ENCODE data around the gene RELN. TPM values are rescaled to one million over a fixed set of nuclear protein-coding genes. Genes with fewer than 3 reads are reported as not detected.

RELN gene
- total RNA-seq, 6 donors from 2014 or later: 1.1 to 3.6 (median 2.6) TPM; not detected in 1

GRCh38 chr7:103706805-103707204 is 282.7 kb downstream of the RELN start:
- ATAC-seq (ENCODE audit: low FRiP score in 2 of 2) (no peak), DNase-seq (no peak)
- Histone ChIP-seq H3K4me3 (no peak overlapping the region), H3K27me3 (no peaks in the 10 kb centered on the region), H3K36me3 (no peaks in the 10 kb centered on the region), H3K9me3 (no peaks in the 10 kb centered on the region), H3K27ac (no peak overlapping the region), H3K4me1 (no peaks in the 10 kb centered on the region)
- WGBS, 2 donors: 29 to 44% methylated on average over 1 of the region's 1 CpG
- no peak for TF ChIP-seq POLR2AphosphoS5 (IDR thresholded peaks at IDR 0.05)
- no peak for TF ChIP-seq EP300 (IDR thresholded peaks at IDR 0.05)
- no peak for TF ChIP-seq POLR2A (IDR thresholded peaks at IDR 0.05)
- TF ChIP-seq CTCF (IDR thresholded peaks at IDR 0.05): no peak

DNA sequence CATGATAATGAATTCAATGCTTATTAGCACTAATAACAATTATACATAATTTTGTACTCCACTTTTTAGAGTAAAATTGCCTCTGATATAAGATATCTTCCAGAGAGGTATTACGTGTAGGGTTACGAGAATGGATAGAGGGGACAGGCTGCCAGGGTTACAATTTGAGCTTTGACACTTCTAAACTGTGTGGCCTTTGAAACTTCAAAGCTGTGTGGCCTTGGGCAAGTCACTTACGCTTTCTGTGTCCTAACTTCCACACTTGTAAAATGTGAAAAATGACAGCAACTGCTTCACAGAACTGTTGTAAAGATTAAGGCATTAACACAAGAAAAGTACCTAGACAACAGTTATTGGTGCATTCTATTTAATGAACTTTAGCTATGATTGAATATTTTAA is 283.9 kb downstream of the RELN start:
- Histone ChIP-seq H3K36me3 (no peaks in the 10 kb centered on the region), H3K27ac (no peak overlapping the region), H3K4me3 (no peak overlapping the region), H3K9me3 (no peaks in the 10 kb centered on the region), H3K27me3 (no peaks in the 10 kb centered on the region), H3K4me1 (no peaks in the 10 kb centered on the region)
- no peak for DNase-seq
- no peak for ATAC-seq (ENCODE audit: low FRiP score in 2 of 2)
- 76 to 82% methylated on average over 3 of the region's 3 CpGs for WGBS, 2 donors
- TF ChIP-seq POLR2A (IDR thresholded peaks at IDR 0.05): no peak

DNA sequence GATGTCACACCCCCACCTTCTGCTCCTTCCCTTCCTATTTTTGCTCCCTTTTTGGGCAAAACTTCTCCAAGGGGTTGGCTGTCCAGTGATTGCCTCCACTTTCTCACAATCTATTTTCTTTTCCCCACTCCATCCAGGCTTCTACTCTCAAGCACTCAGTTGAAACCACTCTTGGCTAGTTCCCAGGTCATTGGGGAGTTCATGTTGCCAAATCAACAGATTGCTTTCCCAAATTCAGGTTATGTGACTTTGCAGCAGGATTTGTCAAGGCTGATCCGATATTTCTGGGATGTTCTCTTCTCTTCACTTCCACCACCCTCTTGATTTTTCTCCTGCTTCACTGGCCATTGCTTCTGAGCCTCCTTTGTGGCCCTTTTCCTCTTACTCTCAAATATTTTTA is 284.8 kb downstream of the RELN start:
- Histone ChIP-seq H3K4me3 (no peak overlapping the region), H3K27me3 (no peaks in the 10 kb centered on the region), H3K4me1 (no peaks in the 10 kb centered on the region), H3K36me3 (no peaks in the 10 kb centered on the region), H3K9me3 (no peaks in the 10 kb centered on the region), H3K27ac (no peak overlapping the region)
- WGBS, 2 donors: 78 to 91% methylated on average over 1 of the region's 1 CpG
- ATAC-seq (ENCODE audit: low FRiP score in 2 of 2): no peak
- DNase-seq: no peak
- TF ChIP-seq CTCF (IDR thresholded peaks at IDR 0.05) (no peak), POLR2A (IDR thresholded peaks at IDR 0.05) (no peak), EP300 (IDR thresholded peaks at IDR 0.05) (no peak), POLR2AphosphoS5 (IDR thresholded peaks at IDR 0.05) (no peak)

GRCh38 chr7:103702982-103703381 is 286.5 kb downstream of the RELN start:
- WGBS, 2 donors: 50 to 90% methylated on average over 3 of the region's 3 CpGs
- Histone ChIP-seq H3K27me3 (no peaks in the 10 kb centered on the region), H3K4me1 (no peaks in the 10 kb centered on the region), H3K4me3 (no peak overlapping the region), H3K9me3 (no peaks in the 10 kb centered on the region), H3K27ac (no peak overlapping the region), H3K36me3 (no peaks in the 10 kb centered on the region)
- DNase-seq (no peak), ATAC-seq (ENCODE audit: low FRiP score in 2 of 2) (no peak)
- TF ChIP-seq POLR2A (IDR thresholded peaks at IDR 0.05) (no peak), POLR2AphosphoS5 (IDR thresholded peaks at IDR 0.05) (no peak), CTCF (IDR thresholded peaks at IDR 0.05) (no peak), EP300 (IDR thresholded peaks at IDR 0.05) (no peak)

DNA sequence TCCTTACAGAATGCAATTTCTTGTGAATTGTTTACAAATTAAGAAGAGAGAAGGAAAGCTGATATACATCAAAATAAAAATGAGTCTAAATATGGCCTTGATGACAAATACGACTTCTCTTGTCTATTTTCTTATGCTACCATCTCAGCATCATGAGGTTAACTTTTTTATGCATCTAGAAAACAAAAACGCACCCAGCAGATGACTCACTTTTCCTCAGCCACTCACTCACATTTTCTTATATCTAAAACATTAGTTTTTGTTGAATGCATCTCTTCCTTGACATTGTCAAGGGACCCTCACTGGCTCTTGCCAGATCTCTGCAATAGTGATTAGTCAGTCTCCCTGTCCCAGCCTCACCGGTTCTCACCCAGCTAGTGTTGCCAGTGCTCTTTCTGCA is 287.0 kb downstream of the RELN start:
- DNase-seq: no peak
- ATAC-seq (ENCODE audit: low FRiP score in 2 of 2): no peak
- H3K4me1 ChIP-seq: no peaks in the 10 kb centered on the region
- TF ChIP-seq POLR2A (IDR thresholded peaks at IDR 0.05) (no peak), CTCF (IDR thresholded peaks at IDR 0.05) (no peak), EP300 (IDR thresholded peaks at IDR 0.05) (no peak), POLR2AphosphoS5 (IDR thresholded peaks at IDR 0.05) (no peak)
- H3K9me3 ChIP-seq: no peaks in the 10 kb centered on the region
- H3K36me3 ChIP-seq: no peaks in the 10 kb centered on the region
- H3K27ac ChIP-seq: no peak overlapping the region
- WGBS, 2 donors: 44 to 53% methylated on average over 3 of the region's 3 CpGs
- H3K27me3 ChIP-seq: no peaks in the 10 kb centered on the region
- no peak overlapping the region for H3K4me3 ChIP-seq
